ENCODE measurements around the gene SYNPO2L.

DNA sequence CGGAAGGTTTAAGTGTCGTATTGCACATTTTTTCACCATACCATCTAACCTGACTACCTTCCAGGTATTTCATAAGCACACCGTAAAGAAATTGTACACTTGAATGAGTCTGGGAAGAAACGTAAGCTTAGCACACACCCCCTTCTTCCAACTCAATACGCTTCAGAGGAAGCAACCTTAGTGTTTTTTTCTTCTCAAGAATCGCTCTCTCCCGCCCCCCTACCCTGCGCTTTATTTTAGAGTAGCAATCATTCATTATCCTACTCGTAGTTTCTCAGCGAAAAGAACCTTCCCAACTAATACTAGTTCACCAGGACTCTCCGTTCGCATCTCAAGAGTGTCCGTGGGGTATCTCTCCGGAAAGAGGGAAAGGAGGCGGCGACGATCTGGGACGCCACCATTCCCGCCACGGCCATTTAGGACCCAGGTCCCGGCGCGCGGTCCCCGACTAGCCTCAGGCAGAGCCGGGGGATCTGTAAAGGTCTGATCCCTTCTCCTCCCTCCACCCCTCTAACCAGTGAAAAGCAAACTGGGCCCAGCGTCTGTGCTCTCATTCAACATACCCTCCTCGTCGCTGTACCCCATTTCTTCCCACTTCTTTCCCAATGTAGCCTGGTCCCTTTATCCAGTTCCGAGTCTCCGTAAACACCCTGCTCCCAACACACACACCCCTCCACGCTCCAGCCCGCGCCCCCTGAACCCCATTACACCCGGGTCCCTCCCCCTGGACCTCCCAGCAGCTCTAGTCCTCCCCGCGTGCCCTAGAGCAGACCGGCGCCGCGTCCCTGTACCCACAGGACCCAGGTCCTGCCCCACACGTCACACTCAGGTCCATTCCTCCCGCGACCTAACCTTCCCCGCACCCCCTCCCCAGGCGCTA, 30.6 kb downstream of the SYNPO2L start:
- no peak for TF ChIP-seq CTCF (IDR thresholded peaks at IDR 0.05; ENCODE audit: poor library complexity, severe bottlenecking)
- no peak for TF ChIP-seq POLR2AphosphoS5 (IDR thresholded peaks at IDR 0.05)
- TF ChIP-seq EZH2 (IDR thresholded peaks at IDR 0.05; ENCODE audit: borderline replicate concordance, insufficient read depth, low read length, poor library complexity, severe bottlenecking), result no peak
- TF ChIP-seq EP300 (conservative IDR thresholded peaks at IDR 0.05; ENCODE audit: poor library complexity, severe bottlenecking), result no peak
- TF ChIP-seq SMC3 (conservative IDR thresholded peaks at IDR 0.05; ENCODE audit: poor library complexity), result peak; percentile 21
- TF ChIP-seq REST (IDR thresholded peaks at IDR 0.05; ENCODE audit: borderline replicate concordance), result peak; percentile 36
- no peak for TF ChIP-seq TAF1 (IDR thresholded peaks at IDR 0.05; ENCODE audit: low read depth)
